PFSK-1 (cell line): ENCODE data around the gene FAM53A.

Experiments used
- FOXP2 ChIP-seq: optimal IDR thresholded peaks from 2 replicates; pipeline ENCODE3; 2011; ENCODE audit warnings: borderline replicate concordance, control low read depth, inconsistent platforms; ENCODE audit not compliant: insufficient read depth; ENCODE audit errors: extremely low read length, extremely low read depth
- POLR2AphosphoS5 ChIP-seq: IDR thresholded peaks from 2 replicates; pipeline ENCODE4 v1.6.1; 2012; ENCODE audit warnings: low read depth, mild to moderate bottlenecking, control low read depth, low read length, moderate library complexity
- SIN3A ChIP-seq: IDR thresholded peaks from 2 replicates; pipeline ENCODE4 v1.6.1; 2012; ENCODE audit warnings: mild to moderate bottlenecking, low read length, moderate library complexity, borderline replicate concordance; ENCODE audit not compliant: insufficient read depth
- TAF1 ChIP-seq: IDR thresholded peaks from 2 replicates; pipeline ENCODE4 v1.6.1; 2012; ENCODE audit warnings: low read length, control low read depth, borderline replicate concordance; ENCODE audit not compliant: insufficient read depth
- TF ChIP-seq, protein P1 (sequence below), 2 experiments: IDR thresholded peaks; 2 replicates each; pipeline versions ENCODE4 v1.6.1 to v1.8.0; 2011 to 2012; ENCODE audit warnings: low read depth in 2 of 2, low read length in 2 of 2, control low read depth in 1 of 2, inconsistent platforms in 1 of 2, mild to moderate bottlenecking in 1 of 2, moderate library complexity in 1 of 2; ENCODE audit not compliant: insufficient read depth in 1 of 2

FAM53A gene

GRCh38 chr4:1652088-1652487 is 32.0 kb downstream of the FAM53A start:
- TF ChIP-seq TAF1 (no peak), SIN3A (no peak), FOXP2 (no peak), POLR2AphosphoS5 (no peak)
- TF ChIP-seq, protein P1, sequence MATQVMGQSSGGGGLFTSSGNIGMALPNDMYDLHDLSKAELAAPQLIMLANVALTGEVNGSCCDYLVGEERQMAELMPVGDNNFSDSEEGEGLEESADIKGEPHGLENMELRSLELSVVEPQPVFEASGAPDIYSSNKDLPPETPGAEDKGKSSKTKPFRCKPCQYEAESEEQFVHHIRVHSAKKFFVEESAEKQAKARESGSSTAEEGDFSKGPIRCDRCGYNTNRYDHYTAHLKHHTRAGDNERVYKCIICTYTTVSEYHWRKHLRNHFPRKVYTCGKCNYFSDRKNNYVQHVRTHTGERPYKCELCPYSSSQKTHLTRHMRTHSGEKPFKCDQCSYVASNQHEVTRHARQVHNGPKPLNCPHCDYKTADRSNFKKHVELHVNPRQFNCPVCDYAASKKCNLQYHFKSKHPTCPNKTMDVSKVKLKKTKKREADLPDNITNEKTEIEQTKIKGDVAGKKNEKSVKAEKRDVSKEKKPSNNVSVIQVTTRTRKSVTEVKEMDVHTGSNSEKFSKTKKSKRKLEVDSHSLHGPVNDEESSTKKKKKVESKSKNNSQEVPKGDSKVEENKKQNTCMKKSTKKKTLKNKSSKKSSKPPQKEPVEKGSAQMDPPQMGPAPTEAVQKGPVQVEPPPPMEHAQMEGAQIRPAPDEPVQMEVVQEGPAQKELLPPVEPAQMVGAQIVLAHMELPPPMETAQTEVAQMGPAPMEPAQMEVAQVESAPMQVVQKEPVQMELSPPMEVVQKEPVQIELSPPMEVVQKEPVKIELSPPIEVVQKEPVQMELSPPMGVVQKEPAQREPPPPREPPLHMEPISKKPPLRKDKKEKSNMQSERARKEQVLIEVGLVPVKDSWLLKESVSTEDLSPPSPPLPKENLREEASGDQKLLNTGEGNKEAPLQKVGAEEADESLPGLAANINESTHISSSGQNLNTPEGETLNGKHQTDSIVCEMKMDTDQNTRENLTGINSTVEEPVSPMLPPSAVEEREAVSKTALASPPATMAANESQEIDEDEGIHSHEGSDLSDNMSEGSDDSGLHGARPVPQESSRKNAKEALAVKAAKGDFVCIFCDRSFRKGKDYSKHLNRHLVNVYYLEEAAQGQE (IDR thresholded peaks at IDR 0.05; ENCODE audit: insufficient read depth in 1 of 2, low read depth in 2 of 2, low read length in 2 of 2), result no peak

- TF ChIP-seq FOXP2, result no peak
- no peak for TF ChIP-seq POLR2AphosphoS5
- TF ChIP-seq, protein P1 (IDR thresholded peaks at IDR 0.05; ENCODE audit: insufficient read depth in 1 of 2, low read depth in 2 of 2, low read length in 2 of 2), result no peak
- TF ChIP-seq TAF1, result no peak
- no peak for TF ChIP-seq SIN3A
Observed at GRCh38 chr4:1651609-1652008, 32.5 kb downstream of the FAM53A start.

DNA sequence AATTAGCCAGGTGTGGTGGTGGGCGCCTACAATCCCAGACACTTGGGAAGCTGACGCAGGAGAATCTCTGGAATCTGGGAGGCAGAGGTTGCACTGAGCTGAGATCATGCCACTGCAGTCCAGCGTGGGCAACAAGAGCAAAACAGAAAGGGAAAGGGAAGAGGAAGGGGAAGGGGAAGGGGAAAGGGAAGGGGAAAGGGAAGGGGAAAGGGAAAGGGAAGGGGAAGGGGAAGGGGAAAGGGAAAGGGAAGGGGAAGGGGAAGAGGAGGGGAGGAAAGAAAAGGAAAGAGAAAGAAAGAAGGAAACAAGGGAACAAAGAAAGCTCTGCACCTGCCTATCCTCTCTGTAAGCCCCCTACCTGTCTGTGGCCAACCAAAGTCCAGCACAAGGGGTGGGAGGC is 35.2 kb downstream of the FAM53A start:
- TF ChIP-seq SIN3A (no peak), FOXP2 (no peak), POLR2AphosphoS5 (no peak), TAF1 (no peak)
- TF ChIP-seq, protein P1 (IDR thresholded peaks at IDR 0.05; ENCODE audit: insufficient read depth in 1 of 2, low read depth in 2 of 2, low read length in 2 of 2), result no peak

DNA sequence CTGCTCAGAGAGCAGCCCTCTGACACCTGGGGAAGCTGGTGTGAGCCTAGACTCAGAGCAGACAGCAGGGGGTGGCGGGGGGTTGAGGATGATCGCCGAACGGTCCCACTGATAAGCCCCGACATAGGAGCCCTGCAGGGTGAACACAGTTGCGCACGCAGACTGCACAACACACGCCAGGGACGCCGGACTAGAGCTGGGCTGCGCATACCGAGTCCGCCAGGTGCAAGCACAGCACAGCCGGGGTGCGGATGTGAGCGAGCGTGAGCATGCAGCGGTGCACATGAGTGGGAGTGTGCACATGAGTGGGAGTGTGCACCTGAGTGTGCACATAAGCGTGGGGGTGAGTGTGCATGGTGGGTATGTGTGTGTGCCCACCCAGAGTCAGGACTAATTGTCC is 36.7 kb downstream of the FAM53A start:
- no peak for TF ChIP-seq POLR2AphosphoS5
- TF ChIP-seq FOXP2, result no peak

GRCh38 chr4:1646690-1647089 is 37.4 kb downstream of the FAM53A start:
- TF ChIP-seq, protein P1 (IDR thresholded peaks at IDR 0.05; ENCODE audit: insufficient read depth in 1 of 2, low read depth in 2 of 2, low read length in 2 of 2), result no peak
- TF ChIP-seq TAF1 (no peak), POLR2AphosphoS5 (no peak), SIN3A (no peak), FOXP2 (no peak)
